HCT116 (cell line): ENCODE results near the gene DCHS2. TPM values are rescaled to one million over a fixed set of nuclear protein-coding genes. Genes with fewer than 3 reads are reported as not detected.

Source experiments
- ATAC-seq: fragments of 200-7000 bp; cut with Tn5 transposase; 2 replicates; pipeline ENCODE4 v1.9.1; 2020; ENCODE audit warnings: mild to moderate bottlenecking, moderate library complexity
- BruUV-seq: library from RNA; stranded (reverse); fragments of 400-500 nt; replicated peaks from 2 replicates; lab custom pipeline; 2021; lab: Mats Ljungman, UMichigan
- CTCF ChIA-PET: fragments of 300-600 bp; sonication (Branson Sonifier 250); formaldehyde crosslinking; loops from one replicate; lab custom pipeline; 2021; ENCODE audit warnings: antibody characterized with exemption; lab: Charles Lee
- POLR2A ChIA-PET: fragments of 300-600, 350-600 bp; sonication (Branson Sonifier 250); formaldehyde crosslinking; loops from one replicate; lab custom pipeline; 2021; ENCODE audit warnings: antibody characterized with exemption; lab: Charles Lee
- RAD21 ChIA-PET, 2 experiments: fragments of 300-600 bp; sonication (Branson Sonifier 250); formaldehyde crosslinking; loops; one replicate each; lab custom pipeline; 2023; ENCODE audit warnings: low total read pairs in 2 of 2; ENCODE audit not compliant: uncharacterized antibody in 2 of 2, unreplicated experiment in 2 of 2, low non-redundant PET in 1 of 2; lab: Charles Lee
- DNase-seq: peaks from one replicate; pipeline ENCODE4 v3.0.0-alpha.2; 2010; ENCODE audit warnings: low read depth, low spot score
- H2AFZ ChIP-seq: fragments of 200-600 bp; shearing (Covaris generic), sonication (generic); 2 replicates; pipeline ENCODE4 v1.6.1; 2017; ENCODE audit warnings: low read depth, mixed run types, mixed read lengths, antibody characterized with exemption, low read length; ENCODE audit not compliant: poor library complexity, severe bottlenecking
- H3K27ac ChIP-seq: 2 replicates; pipeline ENCODE4 v1.5.1; 2012; ENCODE audit warnings: low read depth, low read length
- H3K27me3 ChIP-seq: fragments of 200-600 bp; sonication (generic); 2 replicates; pipeline ENCODE4 v1.6.1; 2016; ENCODE audit warnings: mixed run types, low read length, mixed read lengths; ENCODE audit not compliant: insufficient read depth
- H3K36me3 ChIP-seq, 2 experiments: fragments of 200-500 bp in 1 of 2; fragments of 200-600 bp in 1 of 2; sonication (Bioruptor generic) in 1 of 2; sonication (generic) in 1 of 2; 2 replicates each; pipeline versions ENCODE4 v1.5.1 to v1.6.1; 2014 to 2016; ENCODE audit warnings: low read length in 2 of 2, inconsistent platforms in 1 of 2, mixed read lengths in 1 of 2, mixed run types in 1 of 2; ENCODE audit not compliant: insufficient read depth in 2 of 2, control insufficient read depth in 1 of 2
- H3K4me1 ChIP-seq, 2 experiments: fragments of 200-600 bp in 1 of 2; sonication (generic) in 1 of 2; 2 replicates each; pipeline versions ENCODE4 v1.5.1 to v1.6.1; 2012 to 2017; ENCODE audit warnings: low read length in 2 of 2, inconsistent platforms in 1 of 2, mild to moderate bottlenecking in 1 of 2, mixed read lengths in 1 of 2, mixed run types in 1 of 2, moderate library complexity in 1 of 2; ENCODE audit not compliant: insufficient read depth in 2 of 2, control insufficient read depth in 1 of 2
- H3K4me2 ChIP-seq: fragments of 200-600 bp; sonication (generic); 2 replicates; pipeline ENCODE4 v1.6.1; 2017; ENCODE audit warnings: mixed run types, low read length, mixed read lengths
- H3K4me3 ChIP-seq, 2 experiments: fragments of 200-600 bp in 1 of 2; sonication (generic) in 1 of 2; replicated peaks in 1 of 2; 2 replicates each; pipeline ENCODE4 v1.5.1; 2011 to 2016; ENCODE audit warnings: low read length in 2 of 2, control low read depth in 1 of 2, low read depth in 1 of 2, mild to moderate bottlenecking in 1 of 2, mixed read lengths in 1 of 2, mixed run types in 1 of 2
- H3K79me2 ChIP-seq: fragments of 200-600 bp; sonication (generic); 2 replicates; pipeline ENCODE4 v1.6.1; 2017; ENCODE audit warnings: mild to moderate bottlenecking, mixed run types, low read length, moderate library complexity, mixed read lengths; ENCODE audit not compliant: insufficient read depth
- H3K9ac ChIP-seq: fragments of 200-600 bp; sonication (generic); 2 replicates; pipeline ENCODE4 v1.6.1; 2016; ENCODE audit warnings: low read length, mixed read lengths
- H3K9me2 ChIP-seq: fragments of 200-600 bp; sonication (generic), shearing (Covaris generic); 2 replicates; pipeline ENCODE4 v1.6.1; 2017; ENCODE audit warnings: mixed run types, mild to moderate bottlenecking, moderate library complexity; ENCODE audit not compliant: insufficient read depth
- H3K9me3 ChIP-seq, 2 experiments: fragments of 200-500 bp in 1 of 2; fragments of 200-600 bp in 1 of 2; sonication (Bioruptor generic) in 1 of 2; sonication (generic) in 1 of 2; 2 replicates each; pipeline ENCODE4 v1.6.1; 2014 to 2017; ENCODE audit warnings: low read length in 2 of 2, mixed read lengths in 2 of 2, inconsistent platforms in 1 of 2, low read depth in 1 of 2, mild to moderate bottlenecking in 1 of 2, mixed run types in 1 of 2, moderate library complexity in 1 of 2; ENCODE audit not compliant: control insufficient read depth in 1 of 2, insufficient read depth in 1 of 2
- H4K20me1 ChIP-seq: fragments of 200-600 bp; sonication (generic), shearing (Covaris generic); 2 replicates; pipeline ENCODE4 v1.6.1; 2017; ENCODE audit warnings: mixed run types, mild to moderate bottlenecking, moderate library complexity; ENCODE audit not compliant: insufficient read depth
- ATF3 ChIP-seq: IDR thresholded peaks from 2 replicates; pipeline ENCODE4 v1.6.1; 2012
- CEBPB ChIP-seq: IDR thresholded peaks from 2 replicates; pipeline ENCODE4 v1.6.1; 2012; ENCODE audit warnings: low read depth
- CTCF ChIP-seq, 3 experiments: fragments of 200-600 bp in 1 of 3; sonication (generic) in 1 of 3; IDR thresholded peaks in 2 of 3; conservative IDR thresholded peaks in 1 of 3; 2 replicates each; pipeline ENCODE4 v1.5.1; 2012 to 2017; ENCODE audit warnings: low read depth in 2 of 3, low read length in 2 of 3, antibody characterized with exemption in 1 of 3, borderline replicate concordance in 1 of 3, control low read depth in 1 of 3, mild to moderate bottlenecking in 1 of 3, mixed read lengths in 1 of 3, mixed run types in 1 of 3, moderate library complexity in 1 of 3; ENCODE audit not compliant: insufficient read depth in 1 of 3
- REST ChIP-seq: IDR thresholded peaks from 2 replicates; pipeline ENCODE4 v1.6.1; 2012; ENCODE audit warnings: low read depth
- intact Hi-C: fragments of 100-400 bp; cut with micrococcal nuclease; formaldehyde crosslinking; loops from 2 replicates; pipeline ENCODE4 v1.10.0; 2022
- total RNA-seq: library from RNA; stranded (reverse); gene quantifications from one replicate; pipeline ENCODE4 v1.2.1, GENCODE V29; 2021; ENCODE audit not compliant: unreplicated experiment

DCHS2 gene
- total RNA-seq, 1 experiment from 2014 or later = 0.05 TPM

- no peaks in the 10 kb centered on the region for H3K27me3 ChIP-seq
- H3K9ac ChIP-seq = no peak overlapping the region
- POLR2A ChIA-PET = no interaction called here
- BruUV-seq = no TSS peak
- CTCF ChIA-PET = no interaction called here
- no peaks in the 10 kb centered on the region for H3K4me1 ChIP-seq
- H3K9me2 ChIP-seq = no peaks in the 10 kb centered on the region
- H3K9me3 ChIP-seq = no peaks in the 10 kb centered on the region
- TF ChIP-seq REST (no peak), ATF3 (no peak), CEBPB (no peak), CTCF (IDR thresholded peaks at IDR 0.05 in 2 of 3, conservative IDR thresholded peaks at IDR 0.05 in 1 of 3; ENCODE audit: borderline replicate concordance in 1 of 3, insufficient read depth in 1 of 3, low read depth in 2 of 3, low read length in 2 of 3) (no peak)
- no peak for DNase-seq
- no peak for ATAC-seq
- no peak overlapping the region for H3K4me2 ChIP-seq
- H4K20me1 ChIP-seq = no peaks in the 10 kb centered on the region
- H3K4me3 ChIP-seq = no peak overlapping the region
- intact Hi-C loops = no loop called here
- H3K36me3 ChIP-seq = no peaks in the 10 kb centered on the region
- H3K79me2 ChIP-seq = no peaks in the 10 kb centered on the region
- H2AFZ ChIP-seq = no peak overlapping the region
- no peak overlapping the region for H3K27ac ChIP-seq
- RAD21 ChIA-PET = no interaction called here
These were observed 66.1 kb downstream of the DCHS2 start for GRCh38 chr4:154425514-154425913.
